NCI-H2029 treated with DMSO at 0.1 percent for 48 hours (cell line): Measurements from ENCODE around the gene SLC35C1.
A peak's percentile ranks its signal among the peaks of the same experiment; 100 is the strongest.

ENCODE experiments used
- DNase-seq: peaks from one replicate; lab custom pipeline; 2025; lab: John Stamatoyannopoulos, UW

The SLC35C1 gene

GRCh38 chr11:45846974-45847910 lies 42.3 kb downstream of the SLC35C1 start, which contains the start of gene CRY2:
Gene CRY2, plus strand, starts transcription at chr11:45847475. Its CDS starts 16 bp downstream, at chr11:45847491.
- DNase-seq = peak; percentile 82

- DNase-seq = peak; percentile 17
Measured at GRCh38 chr11:45847911-45848316, 43.0 kb downstream of the SLC35C1 start.

GRCh38 chr11:45848654-45849081 lies 43.7 kb downstream of the SLC35C1 start:
- DNase-seq = peak; percentile 35

- DNase-seq = no peak
Measured at GRCh38 chr11:45850446-45850845, 45.5 kb downstream of the SLC35C1 start.

GRCh38 chr11:45851228-45851627 lies 46.3 kb downstream of the SLC35C1 start:
- DNase-seq = no peak

GRCh38 chr11:45852018-45852711 lies 47.2 kb downstream of the SLC35C1 start:
- DNase-seq = no peak

- no peak for DNase-seq
Measured at GRCh38 chr11:45852712-45853101, 47.8 kb downstream of the SLC35C1 start.

GRCh38 chr11:45853332-45854219 lies 48.6 kb downstream of the SLC35C1 start:
- DNase-seq = no peak

GRCh38 chr11:45855308-45855707 lies 50.4 kb downstream of the SLC35C1 start:
- DNase-seq = no peak

GRCh38 chr11:45856044-45856468 lies 51.1 kb downstream of the SLC35C1 start:
- DNase-seq = no peak

GRCh38 chr11:45857961-45858474 lies 53.1 kb downstream of the SLC35C1 start:
- DNase-seq = peak; percentile 59

- DNase-seq = no peak
Measured at GRCh38 chr11:45858751-45859398, 53.9 kb downstream of the SLC35C1 start.

GRCh38 chr11:45859661-45860140 lies 54.8 kb downstream of the SLC35C1 start:
- peak; percentile 69 for DNase-seq

GRCh38 chr11:45860348-45860747 lies 55.4 kb downstream of the SLC35C1 start:
- DNase-seq = no peak

GRCh38 chr11:45860764-45861510 lies 56.0 kb downstream of the SLC35C1 start:
- DNase-seq = no peak
